Tibial artery (tissue), 4 donors: ENCODE data around the gene BEST1.

Experiments used
- DNase-seq, 2 donors: peaks; one replicate each; pipeline ENCODE4 v3.0.0-alpha.2; 2019
- H3K27ac ChIP-seq, 2 donors: fragments of 200-600 bp; sonication (generic) in 1 of 2; 1 replicate in 1 of 2; 2 replicates in 1 of 2; pipeline ENCODE4 v1.5.1; 2018 to 2019; ENCODE audit warnings: mild to moderate bottlenecking in 1 of 2
- H3K27me3 ChIP-seq, 2 donors: fragments of 200-600 bp; sonication (generic) in 1 of 2; one replicate each; pipeline versions ENCODE4 v1.5.1 to v1.6.0; 2016 to 2019
- H3K36me3 ChIP-seq, 3 donors: fragments of 200-600 bp; sonication (generic) in 2 of 3; one replicate each; pipeline ENCODE4 v1.5.1; 2016 to 2019; ENCODE audit warnings: mild to moderate bottlenecking in 2 of 3
- H3K4me1 ChIP-seq, 4 donors: fragments of 200-600 bp; sonication (generic) in 2 of 4; 1 replicate in 3 of 4; 2 replicates in 1 of 4; pipeline ENCODE4 v1.5.1; 2016 to 2019
- H3K4me3 ChIP-seq, 2 donors: fragments of 200-600 bp; sonication (generic) in 1 of 2; 1 replicate in 1 of 2; 2 replicates in 1 of 2; pipeline ENCODE4 v1.5.1; 2018 to 2019; ENCODE audit warnings: mild to moderate bottlenecking in 2 of 2
- H3K9me3 ChIP-seq, 3 donors: fragments of 200-600 bp; sonication (generic) in 1 of 3; one replicate each; pipeline ENCODE4 v1.5.1; 2016 to 2019
- intact Hi-C: fragments of 100-400 bp; cut with DNase I; formaldehyde crosslinking; loops from one replicate; pipeline ENCODE4 v1.15.0; 2023; ENCODE audit warnings: low total_unique reads
- TF ChIP-seq, protein P1 (sequence below), 2 experiments: fragments of 200-600 bp in 1 of 2; fragments of 450-650 bp in 1 of 2; IDR thresholded peaks; one replicate each; pipeline ENCODE4 v1.5.1; 2017 to 2019; ENCODE audit warnings: antibody characterized with exemption in 2 of 2, mild to moderate bottlenecking in 1 of 2, moderate library complexity in 1 of 2

BEST1 gene

DNA sequence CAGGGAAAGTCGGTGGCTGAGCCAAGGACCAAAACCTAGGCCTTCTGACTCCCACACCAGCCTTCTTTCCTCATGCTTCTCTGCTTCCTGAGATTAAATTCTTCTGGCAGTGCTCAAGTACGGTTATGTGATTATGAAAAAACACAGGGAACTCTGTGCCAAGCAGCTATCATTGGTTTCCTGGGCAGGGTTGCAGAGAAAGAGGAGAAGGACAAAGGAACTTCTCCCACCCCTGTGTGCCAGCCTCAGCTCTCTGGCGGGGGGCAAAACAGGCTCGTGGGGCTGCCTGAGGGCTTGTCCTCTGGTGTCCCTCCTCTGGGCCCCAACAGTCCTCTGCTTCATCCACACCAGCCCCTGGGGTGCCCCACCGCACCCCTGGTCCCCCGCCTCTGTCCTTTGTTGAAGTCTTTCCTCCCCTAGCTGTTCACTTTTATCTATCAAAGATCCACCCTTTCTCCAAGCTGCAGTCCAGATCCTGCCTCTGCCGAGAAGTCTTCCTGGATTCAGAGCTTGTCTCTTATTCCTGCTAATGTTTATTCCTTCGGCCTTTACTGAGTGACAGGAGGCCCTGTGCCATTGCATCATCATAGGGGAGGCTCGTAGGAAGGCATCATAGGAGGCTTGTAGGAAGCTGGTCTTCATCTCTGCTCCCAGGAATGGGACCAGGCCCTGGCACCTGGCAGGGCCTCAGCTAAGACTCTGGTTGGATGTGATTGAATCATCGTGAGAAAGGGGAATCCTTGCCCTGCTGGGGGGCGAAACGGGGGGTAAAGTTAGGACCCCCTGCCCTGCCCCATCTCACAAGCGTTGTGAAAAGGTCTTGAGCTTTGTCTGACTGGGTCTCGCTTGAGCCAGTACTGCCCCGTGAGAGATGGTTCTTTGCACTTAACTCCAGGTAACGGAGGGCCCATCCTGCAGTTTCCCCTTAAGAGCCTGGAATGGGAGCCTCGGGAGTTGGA lies 28.8 kb downstream of the BEST1 start:
- Histone ChIP-seq H3K27ac (peak overlapping the region; percentile 41 to 48), H3K36me3 (no peaks in the 10 kb centered on the region), H3K4me1 (peaks cover 0 to 52% (median 32%) of the 10 kb centered on the region in 4 donors), H3K9me3 (no peaks in the 10 kb centered on the region), H3K27me3 (no peaks in the 10 kb centered on the region), H3K4me3 (no peak overlapping the region)
- TF ChIP-seq, protein P1, sequence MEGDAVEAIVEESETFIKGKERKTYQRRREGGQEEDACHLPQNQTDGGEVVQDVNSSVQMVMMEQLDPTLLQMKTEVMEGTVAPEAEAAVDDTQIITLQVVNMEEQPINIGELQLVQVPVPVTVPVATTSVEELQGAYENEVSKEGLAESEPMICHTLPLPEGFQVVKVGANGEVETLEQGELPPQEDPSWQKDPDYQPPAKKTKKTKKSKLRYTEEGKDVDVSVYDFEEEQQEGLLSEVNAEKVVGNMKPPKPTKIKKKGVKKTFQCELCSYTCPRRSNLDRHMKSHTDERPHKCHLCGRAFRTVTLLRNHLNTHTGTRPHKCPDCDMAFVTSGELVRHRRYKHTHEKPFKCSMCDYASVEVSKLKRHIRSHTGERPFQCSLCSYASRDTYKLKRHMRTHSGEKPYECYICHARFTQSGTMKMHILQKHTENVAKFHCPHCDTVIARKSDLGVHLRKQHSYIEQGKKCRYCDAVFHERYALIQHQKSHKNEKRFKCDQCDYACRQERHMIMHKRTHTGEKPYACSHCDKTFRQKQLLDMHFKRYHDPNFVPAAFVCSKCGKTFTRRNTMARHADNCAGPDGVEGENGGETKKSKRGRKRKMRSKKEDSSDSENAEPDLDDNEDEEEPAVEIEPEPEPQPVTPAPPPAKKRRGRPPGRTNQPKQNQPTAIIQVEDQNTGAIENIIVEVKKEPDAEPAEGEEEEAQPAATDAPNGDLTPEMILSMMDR (IDR thresholded peaks at IDR 0.05) = no peak
- intact Hi-C loops = no loop called here
- peak in 1 of 2 donors; percentile 64 for DNase-seq

DNA sequence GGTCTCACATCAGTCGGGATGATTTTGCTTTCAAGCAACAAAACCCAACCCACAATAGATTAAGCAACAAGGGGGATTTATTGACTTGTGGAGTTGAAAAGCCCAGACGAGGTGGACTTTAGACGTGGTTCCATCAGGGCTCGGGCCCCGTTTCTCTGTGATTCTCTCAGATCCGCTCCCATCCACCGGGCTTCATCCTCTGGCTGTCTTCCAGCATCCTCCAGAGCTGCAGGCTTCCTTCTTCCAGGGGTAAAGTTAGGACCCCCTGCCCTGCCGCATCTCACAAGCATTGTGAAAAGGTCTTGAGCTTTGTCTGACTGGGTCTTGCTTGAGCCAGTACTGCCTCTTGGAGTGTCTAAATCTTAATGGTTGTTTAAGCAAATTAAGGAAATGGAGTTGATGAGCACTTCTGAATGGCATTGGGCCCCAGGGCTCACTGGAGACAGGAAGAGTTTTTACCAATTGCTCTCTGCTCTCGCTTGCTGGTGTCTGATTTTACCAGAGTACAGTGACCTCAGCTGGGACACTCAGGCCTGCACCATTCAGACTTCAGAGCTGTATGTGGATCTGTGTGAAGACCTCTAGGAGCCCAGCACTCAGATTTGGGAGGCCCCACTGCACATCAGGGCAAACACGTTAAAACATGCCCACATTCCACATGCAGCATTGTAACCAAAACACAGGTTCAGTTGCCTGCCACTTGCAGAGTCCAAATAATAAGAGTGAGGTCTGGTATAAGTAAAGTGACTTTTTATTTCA lies 30.8 kb downstream of the BEST1 start:
- TF ChIP-seq, protein P1 (IDR thresholded peaks at IDR 0.05) = no peak
- no peaks in the 10 kb centered on the region for H3K9me3 ChIP-seq
- H3K27me3 ChIP-seq = no peaks in the 10 kb centered on the region
- intact Hi-C loops = no loop called here
- no peak overlapping the region for H3K27ac ChIP-seq
- no peak overlapping the region for H3K4me3 ChIP-seq
- DNase-seq = peak in 1 of 2 donors; percentile 58
- no peaks in the 10 kb centered on the region for H3K36me3 ChIP-seq
- H3K4me1 ChIP-seq = peaks cover 0 to 32% (median 14%) of the 10 kb centered on the region in 4 donors

DNA sequence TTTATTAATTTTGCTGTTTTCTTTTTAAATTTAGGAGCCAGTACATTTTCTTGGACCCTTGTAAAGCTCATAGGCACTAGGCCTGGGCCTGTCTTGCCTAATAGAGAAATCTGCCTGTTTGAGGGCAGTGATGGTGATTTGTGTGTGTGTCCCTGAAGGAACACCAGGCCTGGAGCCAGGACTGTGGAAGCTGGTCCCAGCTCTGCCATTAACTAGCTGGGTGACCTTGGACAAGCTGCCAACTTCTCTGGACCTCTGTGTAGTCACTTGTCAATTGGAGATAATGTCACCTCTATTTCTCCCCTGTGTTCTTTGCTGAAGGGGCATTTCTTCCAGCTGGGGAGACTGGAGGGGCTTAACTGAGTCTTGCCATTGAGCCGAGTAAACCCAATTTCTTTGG lies 33.3 kb downstream of the BEST1 start:
- Histone ChIP-seq H3K4me1 (peaks cover 0 to 13% (median 8%) of the 10 kb centered on the region in 4 donors), H3K9me3 (no peaks in the 10 kb centered on the region), H3K27me3 (no peaks in the 10 kb centered on the region), H3K27ac (no peak overlapping the region), H3K4me3 (no peak overlapping the region), H3K36me3 (no peaks in the 10 kb centered on the region)
- TF ChIP-seq, protein P1 (IDR thresholded peaks at IDR 0.05) = no peak
- peak in 1 of 2 donors; percentile 4 for DNase-seq
- intact Hi-C loops = no loop called here

DNA sequence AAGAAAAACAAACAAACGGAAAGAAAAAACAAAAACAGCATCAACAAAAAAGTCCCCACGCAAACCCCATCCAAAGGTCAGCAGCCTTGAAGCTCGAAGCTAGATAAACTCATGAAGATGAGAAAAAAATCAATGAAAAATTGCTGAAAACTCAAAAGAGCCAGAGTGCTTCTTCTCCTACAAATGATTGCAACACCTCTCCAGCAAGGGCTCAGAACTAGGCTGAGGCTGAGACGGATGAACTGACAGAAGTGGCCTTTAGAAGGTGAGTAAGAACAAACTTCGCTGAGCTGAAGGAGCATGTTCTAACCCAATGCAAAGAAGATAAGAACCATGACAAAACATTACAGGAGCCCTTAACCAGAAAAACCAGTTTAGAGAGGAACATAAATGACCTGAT lies 35.7 kb downstream of the BEST1 start:
- Histone ChIP-seq H3K9me3 (peaks cover 0 to 4% (median 2%) of the 10 kb centered on the region in 3 donors), H3K36me3 (no peaks in the 10 kb centered on the region), H3K27me3 (no peaks in the 10 kb centered on the region), H3K4me1 (peaks cover 0 to 4% (median 0%) of the 10 kb centered on the region in 4 donors), H3K4me3 (no peak overlapping the region), H3K27ac (no peak overlapping the region)
- TF ChIP-seq, protein P1 (IDR thresholded peaks at IDR 0.05) = no peak
- DNase-seq = peak in 1 of 2 donors; percentile 23
- intact Hi-C loops = no loop called here

- H3K27ac ChIP-seq = no peak overlapping the region
Measured at GRCh38 chr11:61994981-61995380, 44.8 kb downstream of the BEST1 start.

More at GRCh38 chr11:61994981-61995380, 44.8 kb downstream of the BEST1 start:
- H3K4me1 ChIP-seq = no peaks in the 10 kb centered on the region
- TF ChIP-seq, protein P1 (IDR thresholded peaks at IDR 0.05) = no peak
- intact Hi-C loops = no loop called here
- H3K36me3 ChIP-seq = no peaks in the 10 kb centered on the region
- H3K27me3 ChIP-seq = no peaks in the 10 kb centered on the region
- no peak for DNase-seq
- H3K4me3 ChIP-seq = no peak overlapping the region
- peaks cover 0 to 8% (median 0%) of the 10 kb centered on the region in 3 donors for H3K9me3 ChIP-seq
